ENCODE measurements around the gene PSORS1C2. TPM values are rescaled to one million over a fixed set of nuclear protein-coding genes. Genes with fewer than 3 reads are reported as not detected.
"Not testable (repeated sequence)": the region's sequence is repeated elsewhere in the genome, so short reads cannot be mapped to it uniquely, and the experiment has no call there.

The PSORS1C2 gene
- total RNA-seq, result not detected in 2 replicates
- long read RNA-seq, result 0 reads

- TF ChIP-seq, protein P1, sequence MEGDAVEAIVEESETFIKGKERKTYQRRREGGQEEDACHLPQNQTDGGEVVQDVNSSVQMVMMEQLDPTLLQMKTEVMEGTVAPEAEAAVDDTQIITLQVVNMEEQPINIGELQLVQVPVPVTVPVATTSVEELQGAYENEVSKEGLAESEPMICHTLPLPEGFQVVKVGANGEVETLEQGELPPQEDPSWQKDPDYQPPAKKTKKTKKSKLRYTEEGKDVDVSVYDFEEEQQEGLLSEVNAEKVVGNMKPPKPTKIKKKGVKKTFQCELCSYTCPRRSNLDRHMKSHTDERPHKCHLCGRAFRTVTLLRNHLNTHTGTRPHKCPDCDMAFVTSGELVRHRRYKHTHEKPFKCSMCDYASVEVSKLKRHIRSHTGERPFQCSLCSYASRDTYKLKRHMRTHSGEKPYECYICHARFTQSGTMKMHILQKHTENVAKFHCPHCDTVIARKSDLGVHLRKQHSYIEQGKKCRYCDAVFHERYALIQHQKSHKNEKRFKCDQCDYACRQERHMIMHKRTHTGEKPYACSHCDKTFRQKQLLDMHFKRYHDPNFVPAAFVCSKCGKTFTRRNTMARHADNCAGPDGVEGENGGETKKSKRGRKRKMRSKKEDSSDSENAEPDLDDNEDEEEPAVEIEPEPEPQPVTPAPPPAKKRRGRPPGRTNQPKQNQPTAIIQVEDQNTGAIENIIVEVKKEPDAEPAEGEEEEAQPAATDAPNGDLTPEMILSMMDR (conservative IDR thresholded peaks at IDR 0.05), result no peak
- H3K9me3 Mint-ChIP-seq, result peaks cover 4% of the 10 kb centered on the region
- H3K27me3 Mint-ChIP-seq (ENCODE audit: low read depth), result no peaks in the 10 kb centered on the region
- H3K4me1 Mint-ChIP-seq, result peaks cover 25% of the 10 kb centered on the region
- H3K4me3 Mint-ChIP-seq, result no peak within 1 kb of the TSS
- peak within 1 kb of the TSS; percentile 82 for H3K27ac Mint-ChIP-seq (ENCODE audit: unreplicated experiment)
- H3K36me3 Mint-ChIP-seq (ENCODE audit: low read depth), result no peaks in the 10 kb centered on the region
- no peak for DNase-seq (ENCODE audit: low read depth, low spot score)
Measured at GRCh38 chr6:31138982-31139381, at the start of gene PSORS1C2. TSS of gene PSORS1C2 (minus strand) at chr6:31139066. CDS start at chr6:31139026, 40 bp downstream.

DNA sequence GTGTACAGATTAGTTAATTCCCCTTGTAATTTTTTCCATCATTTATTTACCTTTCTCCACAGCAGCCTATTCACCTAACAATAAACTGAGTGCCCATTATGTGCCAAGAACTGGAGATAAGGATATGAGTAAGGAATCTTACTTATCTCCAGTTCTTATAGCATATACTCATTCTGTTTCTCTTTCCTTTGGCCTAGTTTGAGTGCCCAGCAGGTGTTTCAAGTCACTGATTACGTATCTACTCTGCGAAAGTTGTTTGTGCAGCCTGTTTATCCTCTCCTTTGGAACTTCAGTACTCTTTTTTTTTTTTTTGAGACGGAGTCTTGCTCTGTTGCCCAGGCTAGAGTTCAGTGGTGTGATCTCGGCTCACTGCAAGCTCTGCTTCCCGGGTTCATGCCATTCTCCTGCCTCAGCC is 48.9 kb upstream of the PSORS1C2 start:
- Mint-ChIP-seq H3K9me3 (no peaks in the 10 kb centered on the region), H3K27me3 (ENCODE audit: low read depth) (no peaks in the 10 kb centered on the region), H3K27ac (ENCODE audit: unreplicated experiment) (no peak overlapping the region), H3K4me1 (no peaks in the 10 kb centered on the region), H3K4me3 (no peak overlapping the region), H3K36me3 (ENCODE audit: low read depth) (no peaks in the 10 kb centered on the region)
- TF ChIP-seq, protein P1 (conservative IDR thresholded peaks at IDR 0.05), result no peak
- no peak for DNase-seq (ENCODE audit: low read depth, low spot score)

DNA sequence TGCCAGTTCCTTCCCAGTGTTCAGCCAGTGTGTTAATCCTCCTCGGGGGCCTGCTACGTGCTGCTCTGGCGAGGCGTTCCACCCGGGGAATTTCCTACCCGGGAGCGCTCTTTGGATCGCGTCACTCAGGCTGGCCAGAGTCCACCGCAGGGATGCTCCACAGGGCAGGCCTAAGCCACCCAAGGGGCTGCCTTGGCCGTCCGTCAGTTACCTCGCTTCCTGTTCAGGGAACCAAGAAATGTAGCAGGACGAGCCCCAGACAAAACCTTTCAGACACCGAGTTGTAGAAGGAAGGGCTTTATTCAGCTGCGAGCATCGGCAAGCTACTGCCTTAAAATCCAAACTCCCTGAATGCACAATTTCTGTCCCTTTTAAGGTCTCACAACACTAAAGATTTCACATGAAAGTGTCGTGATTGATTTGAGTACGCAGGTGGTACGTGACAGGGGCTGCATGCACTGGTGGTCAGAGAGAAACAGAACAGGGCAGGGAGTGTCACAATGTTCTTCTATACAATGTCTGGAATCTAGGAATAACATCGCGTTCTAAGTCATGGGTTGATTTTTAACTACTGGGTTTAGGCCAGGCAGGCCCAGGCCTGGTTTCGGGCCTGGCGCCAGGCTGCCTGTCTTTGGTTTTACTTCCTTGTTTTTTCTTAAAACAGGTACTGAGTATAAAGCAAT is 47.3 kb upstream of the PSORS1C2 start:
- Mint-ChIP-seq H3K9me3 (no peaks in the 10 kb centered on the region), H3K4me1 (no peaks in the 10 kb centered on the region), H3K36me3 (ENCODE audit: low read depth) (no peaks in the 10 kb centered on the region), H3K4me3 (no peak overlapping the region), H3K27me3 (ENCODE audit: low read depth) (no peaks in the 10 kb centered on the region), H3K27ac (ENCODE audit: unreplicated experiment) (peak overlapping the region; percentile 43)
- TF ChIP-seq, protein P1 (conservative IDR thresholded peaks at IDR 0.05), result no peak
- DNase-seq (ENCODE audit: low read depth, low spot score), result no peak

DNA sequence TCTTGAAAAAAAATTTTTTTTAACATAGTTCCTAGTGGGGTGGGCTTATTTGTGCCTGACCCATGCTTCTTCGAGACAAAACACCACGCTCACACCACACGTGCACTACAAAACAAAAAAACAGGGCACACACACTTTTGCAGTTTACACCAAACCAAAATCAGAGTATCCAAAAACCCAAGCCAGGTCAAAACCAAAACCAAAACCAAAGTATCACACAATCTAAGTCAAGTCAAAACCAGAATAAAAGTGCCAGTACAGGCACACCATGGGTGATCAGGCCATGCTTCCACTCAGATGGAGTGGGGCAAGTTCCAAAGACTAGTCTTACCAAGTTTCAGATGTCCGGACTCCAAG is 46.8 kb upstream of the PSORS1C2 start:
- H3K36me3 Mint-ChIP-seq (ENCODE audit: low read depth); H3K27me3 Mint-ChIP-seq (ENCODE audit: low read depth); DNase-seq (ENCODE audit: low read depth, low spot score); H3K4me1 Mint-ChIP-seq; H3K27ac Mint-ChIP-seq (ENCODE audit: unreplicated experiment); H3K9me3 Mint-ChIP-seq; H3K4me3 Mint-ChIP-seq: not testable (repeated sequence)

- not testable (repeated sequence) for H3K9me3 Mint-ChIP-seq; H3K27me3 Mint-ChIP-seq (ENCODE audit: low read depth); H3K4me1 Mint-ChIP-seq; DNase-seq (ENCODE audit: low read depth, low spot score); H3K27ac Mint-ChIP-seq (ENCODE audit: unreplicated experiment); H3K36me3 Mint-ChIP-seq (ENCODE audit: low read depth); H3K4me3 Mint-ChIP-seq
Measured at GRCh38 chr6:31183859-31184258, 45.0 kb upstream of the PSORS1C2 start.

DNA sequence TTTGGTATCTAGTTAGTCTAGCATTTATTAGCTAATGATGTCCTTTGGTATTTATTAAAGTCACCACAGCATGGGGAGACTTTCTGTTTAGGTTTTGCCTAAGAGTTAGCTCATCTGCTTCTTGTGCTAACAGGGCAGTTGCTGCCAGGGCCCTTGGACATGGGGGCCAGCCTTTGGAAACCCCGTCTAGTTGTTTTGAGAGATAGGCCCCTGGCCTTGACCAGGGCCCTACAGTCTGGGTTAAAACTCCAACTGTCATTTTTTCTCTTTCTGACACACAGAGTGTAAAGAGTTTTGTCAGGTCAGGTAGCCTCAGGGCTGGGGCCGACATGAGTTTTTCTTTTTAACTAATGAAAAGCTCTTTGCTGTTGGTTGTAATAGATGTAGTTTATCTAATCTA is 44.4 kb upstream of the PSORS1C2 start:
- not testable (repeated sequence) for H3K27me3 Mint-ChIP-seq (ENCODE audit: low read depth); H3K9me3 Mint-ChIP-seq; DNase-seq (ENCODE audit: low read depth, low spot score); H3K27ac Mint-ChIP-seq (ENCODE audit: unreplicated experiment); H3K36me3 Mint-ChIP-seq (ENCODE audit: low read depth); H3K4me3 Mint-ChIP-seq; H3K4me1 Mint-ChIP-seq

DNA sequence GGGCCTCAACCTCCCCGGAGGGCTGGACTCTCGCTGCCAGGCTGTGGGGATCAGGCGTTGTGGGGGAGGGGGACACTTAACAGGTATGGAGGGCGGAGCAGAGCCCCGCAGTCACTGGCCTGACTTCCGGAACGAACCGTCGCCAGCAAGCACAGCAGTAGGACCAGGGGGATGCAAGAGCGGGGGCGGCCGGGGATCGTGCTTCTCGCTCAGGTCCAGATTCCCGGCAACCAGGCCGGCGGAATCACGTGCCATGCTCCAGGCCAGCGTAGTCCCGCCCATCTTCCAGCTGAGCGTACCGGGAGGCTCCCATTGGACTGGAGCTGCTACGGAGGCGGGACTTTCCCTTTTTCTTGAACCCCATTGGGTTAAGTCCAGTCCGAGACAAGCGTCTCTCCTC is 41.6 kb upstream of the PSORS1C2 start:
- Mint-ChIP-seq H3K9me3 (no peaks in the 10 kb centered on the region), H3K36me3 (ENCODE audit: low read depth) (no peaks in the 10 kb centered on the region), H3K27me3 (ENCODE audit: low read depth) (no peaks in the 10 kb centered on the region), H3K4me3 (no peak overlapping the region), H3K4me1 (no peaks in the 10 kb centered on the region), H3K27ac (ENCODE audit: unreplicated experiment) (no peak overlapping the region)
- no peak for DNase-seq (ENCODE audit: low read depth, low spot score)
- TF ChIP-seq, protein P1 (conservative IDR thresholded peaks at IDR 0.05), result no peak

Measured in neural crest cell (in vitro differentiated cells).